ENCODE results near the gene ATXN1.

- TF ChIP-seq CTCF (IDR thresholded peaks at IDR 0.05; ENCODE audit: insufficient read depth, low read length) (no peak), POLR2AphosphoS5 (IDR thresholded peaks at IDR 0.05; ENCODE audit: low read depth) (no peak)
Observed at GRCh38 chr6:16404456-16404855, 356.8 kb downstream of the ATXN1 start.

All from HL-60 (cell line).